Mesodermal cell (in vitro differentiated cells): ENCODE results near the gene GAST.

Experiments used
- H3K27ac ChIP-seq: 2 replicates; pipeline ENCODE4 v1.7.0; 2013; ENCODE audit warnings: mild to moderate bottlenecking, low read depth, low read length, moderate library complexity; ENCODE audit not compliant: severe bottlenecking
- H3K36me3 ChIP-seq: 2 replicates; pipeline ENCODE4 v1.7.1; 2013; ENCODE audit warnings: mild to moderate bottlenecking, low read length, moderate library complexity; ENCODE audit not compliant: control insufficient read depth, insufficient read depth
- H3K4me1 ChIP-seq: one replicate; pipeline ENCODE4 v1.7.1; 2013; ENCODE audit warnings: mild to moderate bottlenecking, low read length; ENCODE audit not compliant: insufficient read depth, control insufficient read depth, poor library complexity, severe bottlenecking
- H3K4me3 ChIP-seq: 2 replicates; pipeline ENCODE4 v1.7.0; 2013; ENCODE audit warnings: low read length, control low read depth, mild to moderate bottlenecking; ENCODE audit not compliant: insufficient read depth, poor library complexity, severe bottlenecking; ENCODE audit errors: extremely low read depth
- H3K9me3 ChIP-seq: 2 replicates; pipeline ENCODE4 v1.7.1; 2013; ENCODE audit warnings: mild to moderate bottlenecking, low read length, moderate library complexity; ENCODE audit not compliant: control insufficient read depth
- WGBS, 2 experiments: methylation state at CpG; one replicate each; pipeline ENCODE4 v1.1.5; 2013; ENCODE audit warnings: missing lambda C conversion rate in 2 of 2; ENCODE audit not compliant: insufficient coverage in 2 of 2; 5-methylcytosine and 5-hydroxymethylcytosine counted together

The GAST gene

DNA sequence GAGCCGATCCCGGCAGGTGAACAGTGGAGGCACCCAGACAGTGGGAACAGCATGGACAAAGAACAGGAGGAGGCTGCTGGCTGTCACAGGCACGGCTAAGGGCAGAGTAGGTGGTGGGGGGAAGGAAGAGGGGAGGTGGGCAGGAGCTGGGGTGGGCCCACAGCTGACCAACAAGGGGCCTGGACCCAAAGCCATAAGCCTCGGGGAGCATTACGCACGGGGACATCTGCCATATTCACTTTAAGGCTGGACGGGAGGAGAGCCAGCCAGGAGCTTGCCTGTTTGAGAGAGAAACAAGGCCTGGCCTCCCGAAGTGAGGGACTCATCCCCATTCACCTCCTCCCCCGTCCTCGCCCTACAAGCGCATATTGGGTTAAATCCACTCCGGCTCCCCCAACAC, 41.9 kb downstream of the GAST start:
- Histone ChIP-seq H3K4me3 (no peak overlapping the region), H3K27ac (no peak overlapping the region), H3K36me3 (peaks cover 56% of the 10 kb centered on the region), H3K4me1 (no peaks in the 10 kb centered on the region), H3K9me3 (no peaks in the 10 kb centered on the region)
- 75 to 79% methylated on average over 6 to 11 of the region's 12 CpGs for WGBS, 2 experiments

DNA sequence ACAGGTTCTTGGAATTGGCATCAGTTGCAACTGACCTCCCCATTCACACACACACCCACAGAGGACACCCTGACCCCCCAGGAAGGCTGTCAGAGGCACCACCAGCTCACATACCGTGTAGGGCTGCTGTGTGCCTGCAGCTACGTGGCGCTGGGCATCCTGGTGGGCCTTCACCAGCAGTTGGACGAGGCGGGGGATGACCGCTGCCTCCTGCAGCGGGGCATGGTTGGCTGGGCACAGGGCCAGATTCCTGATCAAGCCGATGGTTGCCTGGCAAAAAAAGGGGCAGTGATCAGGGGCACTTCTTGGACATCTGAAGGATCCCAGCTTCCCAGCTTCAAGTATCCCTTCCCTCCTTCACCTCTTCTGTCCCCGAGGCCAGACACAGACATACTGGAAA, 46.5 kb downstream of the GAST start:
- Histone ChIP-seq H3K4me3 (no peak overlapping the region), H3K27ac (no peak overlapping the region), H3K9me3 (no peaks in the 10 kb centered on the region), H3K36me3 (peaks cover 96% of the 10 kb centered on the region), H3K4me1 (no peaks in the 10 kb centered on the region)
- 96% methylated on average over 8 to 9 of the region's 9 CpGs for WGBS, 2 experiments

DNA sequence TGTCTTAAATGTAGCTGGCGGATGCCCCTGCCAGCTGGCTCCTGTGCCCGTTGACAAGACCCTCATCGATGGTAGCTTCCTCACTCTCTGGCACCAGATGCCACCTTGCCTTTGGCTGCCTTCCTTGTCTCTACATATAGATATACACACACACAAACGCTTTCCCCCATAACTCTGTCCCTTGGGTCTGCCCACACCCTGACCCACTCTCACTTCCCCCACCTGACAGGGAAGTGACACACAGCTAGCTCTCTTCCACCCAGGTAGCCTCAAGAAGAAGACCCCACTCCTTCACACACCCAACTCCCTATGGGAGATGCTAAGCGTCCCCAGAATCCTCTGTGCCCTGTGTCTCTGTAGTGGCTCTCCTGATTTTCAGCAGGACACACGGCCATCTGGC, 48.7 kb downstream of the GAST start:
- 95 to 98% methylated on average over 5 to 6 of the region's 6 CpGs for WGBS, 2 experiments
- peaks cover 97% of the 10 kb centered on the region for H3K36me3 ChIP-seq

DNA sequence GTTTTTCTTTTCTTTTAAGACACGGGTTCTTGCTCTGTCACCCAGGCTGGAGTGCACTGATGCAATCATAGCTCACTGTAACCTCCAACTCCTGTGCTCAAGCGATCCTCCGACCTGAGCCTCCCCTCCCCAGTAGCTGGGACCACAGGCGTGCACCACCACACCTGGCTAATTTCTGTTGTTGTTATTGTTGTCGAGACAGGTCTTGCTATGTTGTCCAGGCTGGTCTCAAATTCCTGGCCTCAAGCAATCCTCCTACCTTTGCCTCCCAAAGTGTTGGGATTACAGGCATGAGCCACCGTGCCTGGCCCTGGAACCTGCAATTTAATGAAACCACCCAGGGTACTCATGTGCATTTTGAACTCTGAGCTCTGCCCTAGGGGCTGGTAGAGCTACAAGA, 50.3 kb downstream of the GAST start:
- Histone ChIP-seq H3K9me3 (no peaks in the 10 kb centered on the region), H3K4me1 (no peaks in the 10 kb centered on the region), H3K4me3 (no peak overlapping the region), H3K36me3 (peaks cover 96% of the 10 kb centered on the region), H3K27ac (no peak overlapping the region)
- WGBS, 2 experiments, result 97 to 100% methylated on average over 3 to 5 of the region's 6 CpGs

More for the DNA sequence above, 48.7 kb downstream of the GAST start:
- no peak overlapping the region for H3K4me3 ChIP-seq
- H3K9me3 ChIP-seq, result no peaks in the 10 kb centered on the region
- no peak overlapping the region for H3K27ac ChIP-seq
- no peaks in the 10 kb centered on the region for H3K4me1 ChIP-seq

- 95 to 98% methylated on average over 15 to 16 of the region's 16 CpGs for WGBS, 2 experiments
- no peaks in the 10 kb centered on the region for H3K9me3 ChIP-seq
- no peak overlapping the region for H3K4me3 ChIP-seq
- H3K4me1 ChIP-seq, result no peaks in the 10 kb centered on the region
- no peak overlapping the region for H3K27ac ChIP-seq
- H3K36me3 ChIP-seq, result peaks cover 96% of the 10 kb centered on the region
These were observed 50.7 kb downstream of the GAST start for GRCh38 chr17:41762841-41763240.

GRCh38 chr17:41763327-41763726, 51.2 kb downstream of the GAST start:
- peaks cover 96% of the 10 kb centered on the region for H3K36me3 ChIP-seq
- 92 to 96% methylated on average over 4 to 6 of the region's 8 CpGs for WGBS, 2 experiments
- H3K4me3 ChIP-seq, result no peak overlapping the region

More at GRCh38 chr17:41763327-41763726, 51.2 kb downstream of the GAST start:
- Histone ChIP-seq H3K27ac (no peak overlapping the region), H3K9me3 (no peaks in the 10 kb centered on the region), H3K4me1 (no peaks in the 10 kb centered on the region)
